Suprapubic skin (tissue), 4 donors: Measurements from ENCODE around the gene YEATS4. TPM values are rescaled to one million over a fixed set of nuclear protein-coding genes. Genes with fewer than 3 reads are reported as not detected.

ENCODE experiments used
- DNase-seq, 2 donors: peaks; one replicate each; pipeline ENCODE4 v3.0.0-alpha.2; 2019; ENCODE audit warnings: low spot score in 2 of 2
- H3K27ac ChIP-seq: fragments of 200-600 bp; sonication (generic); one replicate; pipeline ENCODE4 v1.5.1; 2019
- H3K27me3 ChIP-seq: fragments of 200-600 bp; sonication (generic); one replicate; pipeline ENCODE4 v1.5.1; 2019
- H3K36me3 ChIP-seq: fragments of 200-600 bp; sonication (generic); one replicate; pipeline ENCODE4 v1.5.1; 2019
- H3K4me1 ChIP-seq: fragments of 200-600 bp; sonication (generic); one replicate; pipeline ENCODE4 v1.5.1; 2019
- H3K4me3 ChIP-seq: fragments of 200-600 bp; sonication (generic); one replicate; pipeline ENCODE4 v1.5.1; 2019; ENCODE audit warnings: mild to moderate bottlenecking
- H3K9me3 ChIP-seq: fragments of 200-600 bp; sonication (generic); one replicate; pipeline ENCODE4 v1.5.1; 2019
- CTCF ChIP-seq, 2 donors: fragments of 200-600 bp in 1 of 2; fragments of 450-650 bp in 1 of 2; sonication (generic) in 1 of 2; IDR thresholded peaks; one replicate each; pipeline ENCODE4 v1.5.1; 2016 to 2019; ENCODE audit warnings: antibody characterized with exemption in 2 of 2, mild to moderate bottlenecking in 1 of 2, moderate library complexity in 1 of 2
- EP300 ChIP-seq: sonication (generic); formaldehyde crosslinking; IDR thresholded peaks from one replicate; pipeline ENCODE4 v1.6.1; 2017; ENCODE audit warnings: antibody characterized with exemption
- POLR2A ChIP-seq, 2 donors: fragments of 450-650 bp; IDR thresholded peaks; one replicate each; pipeline ENCODE4 v1.6.1; 2017; ENCODE audit warnings: antibody characterized with exemption in 2 of 2, mild to moderate bottlenecking in 2 of 2, moderate library complexity in 2 of 2
- POLR2AphosphoS5 ChIP-seq, 3 donors: sonication (generic); formaldehyde crosslinking; IDR thresholded peaks; one replicate each; pipeline ENCODE4 v1.6.1; 2017; ENCODE audit warnings: antibody characterized with exemption in 3 of 3
- WGBS: methylation state at CpG from one replicate; pipeline ENCODE4 v1.1.5; 2018; 5-methylcytosine and 5-hydroxymethylcytosine counted together
- total RNA-seq, 4 donors: library from RNA; depleted of rRNA; stranded (reverse); fragments of >200 nt; gene quantifications; one replicate each; pipeline ENCODE4 v1.1.0, GENCODE V29; 2016

The YEATS4 gene
- total RNA-seq, 4 donors from 2014 or later = 12.4 to 19.5 (median 14.2) TPM

- TF ChIP-seq CTCF (IDR thresholded peaks at IDR 0.05) (no peak), EP300 (no peak), POLR2A (IDR thresholded peaks at IDR 0.05) (no peak), POLR2AphosphoS5 (IDR thresholded peaks at IDR 0.05) (no peak)
- no peak for DNase-seq
- Histone ChIP-seq H3K27ac (no peak overlapping the region), H3K9me3 (no peaks in the 10 kb centered on the region), H3K27me3 (peaks cover 5% of the 10 kb centered on the region), H3K4me3 (no peak overlapping the region), H3K36me3 (no peaks in the 10 kb centered on the region), H3K4me1 (no peaks in the 10 kb centered on the region)
- 94% methylated on average over 1 of the region's 1 CpG for WGBS
Observed at GRCh38 chr12:69350777-69351176, 8.8 kb upstream of the YEATS4 start.

GRCh38 chr12:69351462-69352236 is 7.9 kb upstream of the YEATS4 start:
- 88% methylated on average over 2 of the region's 2 CpGs for WGBS
- no peak for DNase-seq
- H3K9me3 ChIP-seq = no peaks in the 10 kb centered on the region
- no peaks in the 10 kb centered on the region for H3K36me3 ChIP-seq
- H3K27ac ChIP-seq = no peak overlapping the region
- H3K4me3 ChIP-seq = no peak overlapping the region
- no peak for TF ChIP-seq POLR2AphosphoS5 (IDR thresholded peaks at IDR 0.05)
- no peak for TF ChIP-seq CTCF (IDR thresholded peaks at IDR 0.05)
- no peak for TF ChIP-seq EP300
- TF ChIP-seq POLR2A (IDR thresholded peaks at IDR 0.05) = no peak
- H3K27me3 ChIP-seq = peaks cover 5% of the 10 kb centered on the region
- no peaks in the 10 kb centered on the region for H3K4me1 ChIP-seq

GRCh38 chr12:69352904-69353303 is 6.6 kb upstream of the YEATS4 start:
- no peak overlapping the region for H3K4me3 ChIP-seq
- no peak for TF ChIP-seq EP300
- no peak for TF ChIP-seq CTCF (IDR thresholded peaks at IDR 0.05)
- no peak for TF ChIP-seq POLR2A (IDR thresholded peaks at IDR 0.05)
- TF ChIP-seq POLR2AphosphoS5 (IDR thresholded peaks at IDR 0.05) = no peak
- 94% methylated on average over 5 of the region's 5 CpGs for WGBS

GRCh38 chr12:69354172-69354555 is 5.4 kb upstream of the YEATS4 start:
- Histone ChIP-seq H3K27ac (no peak overlapping the region), H3K36me3 (no peaks in the 10 kb centered on the region), H3K4me3 (no peak overlapping the region), H3K27me3 (peaks cover 5% of the 10 kb centered on the region), H3K4me1 (peaks cover 10% of the 10 kb centered on the region), H3K9me3 (no peaks in the 10 kb centered on the region)
- no peak for DNase-seq
- WGBS = 78% methylated on average over 1 of the region's 1 CpG
- TF ChIP-seq POLR2A (IDR thresholded peaks at IDR 0.05) (no peak), CTCF (IDR thresholded peaks at IDR 0.05) (no peak), POLR2AphosphoS5 (IDR thresholded peaks at IDR 0.05) (no peak), EP300 (no peak)

More at GRCh38 chr12:69352904-69353303, 6.6 kb upstream of the YEATS4 start:
- peaks cover 6% of the 10 kb centered on the region for H3K4me1 ChIP-seq
- no peak for DNase-seq
- H3K27me3 ChIP-seq = peaks cover 5% of the 10 kb centered on the region
- H3K27ac ChIP-seq = no peak overlapping the region
- H3K36me3 ChIP-seq = no peaks in the 10 kb centered on the region
- no peaks in the 10 kb centered on the region for H3K9me3 ChIP-seq

- 84% methylated on average over 1 of the region's 1 CpG for WGBS
- peaks cover 5% of the 10 kb centered on the region for H3K27me3 ChIP-seq
- TF ChIP-seq POLR2AphosphoS5 (IDR thresholded peaks at IDR 0.05) (no peak), CTCF (IDR thresholded peaks at IDR 0.05) (no peak), EP300 (no peak), POLR2A (IDR thresholded peaks at IDR 0.05) (no peak)
- no peak overlapping the region for H3K27ac ChIP-seq
- H3K4me1 ChIP-seq = peaks cover 13% of the 10 kb centered on the region
- no peak for DNase-seq
- no peaks in the 10 kb centered on the region for H3K9me3 ChIP-seq
- H3K36me3 ChIP-seq = no peaks in the 10 kb centered on the region
- no peak overlapping the region for H3K4me3 ChIP-seq
Observed at GRCh38 chr12:69354556-69355187, 4.9 kb upstream of the YEATS4 start.
